ENCODE measurements around the gene MBTD1. TPM values are rescaled to one million over a fixed set of nuclear protein-coding genes. Genes with fewer than 3 reads are reported as not detected.

Gene MBTD1
- total RNA-seq, 1 donor from 2014 or later: 7.8 TPM

- H3K27me3 ChIP-seq (ENCODE audit: control insufficient read depth, insufficient read depth, low read length): no peaks in the 10 kb centered on the region
- no peak for TF ChIP-seq CTCF (IDR thresholded peaks at IDR 0.05; ENCODE audit: insufficient read depth, low read length, poor library complexity, severe bottlenecking)
- DNase-seq (ENCODE audit: low read depth): no peak
- peaks cover 1% of the 10 kb centered on the region for H3K36me3 ChIP-seq (ENCODE audit: control insufficient read depth, insufficient read depth, low read length)
- no peak overlapping the region for H3K4me3 ChIP-seq (ENCODE audit: low read depth, low read length)
These were observed 3.2 kb upstream of the MBTD1 start for GRCh38 chr17:51263006-51263405.

- DNase-seq (ENCODE audit: low read depth): no peak
- Histone ChIP-seq H3K4me3 (ENCODE audit: low read depth, low read length) (peak overlapping the region; percentile 83), H3K36me3 (ENCODE audit: control insufficient read depth, insufficient read depth, low read length) (no peaks in the 10 kb centered on the region), H3K27me3 (ENCODE audit: control insufficient read depth, insufficient read depth, low read length) (no peaks in the 10 kb centered on the region)
- no peak for TF ChIP-seq CTCF (IDR thresholded peaks at IDR 0.05; ENCODE audit: insufficient read depth, low read length, poor library complexity, severe bottlenecking)
These were observed 1.4 kb upstream of the MBTD1 start for GRCh38 chr17:51261024-51261963.

- no peaks in the 10 kb centered on the region for H3K36me3 ChIP-seq (ENCODE audit: control insufficient read depth, insufficient read depth, low read length)
- H3K4me3 ChIP-seq (ENCODE audit: low read depth, low read length): peak within 1 kb of the TSS; percentile 83
- no peak for TF ChIP-seq CTCF (IDR thresholded peaks at IDR 0.05; ENCODE audit: insufficient read depth, low read length, poor library complexity, severe bottlenecking)
- peak; percentile 82 for DNase-seq (ENCODE audit: low read depth)
- H3K27me3 ChIP-seq (ENCODE audit: control insufficient read depth, insufficient read depth, low read length): no peaks in the 10 kb centered on the region
These were observed 581 bp upstream of the MBTD1 start, which contains the start of gene UTP18 for GRCh38 chr17:51260237-51261023. Gene UTP18, plus strand, starts transcription at chr17:51260546. Its CDS starts 39 bp downstream, at chr17:51260585.

- Histone ChIP-seq H3K36me3 (ENCODE audit: control insufficient read depth, insufficient read depth, low read length) (no peaks in the 10 kb centered on the region), H3K27me3 (ENCODE audit: control insufficient read depth, insufficient read depth, low read length) (no peaks in the 10 kb centered on the region), H3K4me3 (ENCODE audit: low read depth, low read length) (peak overlapping the region; percentile 83)
- no peak for TF ChIP-seq CTCF (IDR thresholded peaks at IDR 0.05; ENCODE audit: insufficient read depth, low read length, poor library complexity, severe bottlenecking)
- DNase-seq (ENCODE audit: low read depth): no peak
These were observed 889 bp downstream of the MBTD1 start for GRCh38 chr17:51258756-51259563.

- DNase-seq (ENCODE audit: low read depth): no peak
These were observed 2.4 kb downstream of the MBTD1 start for GRCh38 chr17:51257150-51258081.

More at GRCh38 chr17:51257150-51258081, 2.4 kb downstream of the MBTD1 start:
- no peaks in the 10 kb centered on the region for H3K36me3 ChIP-seq (ENCODE audit: control insufficient read depth, insufficient read depth, low read length)
- no peak for TF ChIP-seq CTCF (IDR thresholded peaks at IDR 0.05; ENCODE audit: insufficient read depth, low read length, poor library complexity, severe bottlenecking)
- H3K4me3 ChIP-seq (ENCODE audit: low read depth, low read length): no peak overlapping the region
- no peaks in the 10 kb centered on the region for H3K27me3 ChIP-seq (ENCODE audit: control insufficient read depth, insufficient read depth, low read length)
